Measurements from ENCODE around the gene TPRX1. TPM values are rescaled to one million over a fixed set of nuclear protein-coding genes. Genes with fewer than 3 reads are reported as not detected.
"Not testable (repeated sequence)": the region's sequence is repeated elsewhere in the genome, so short reads cannot be mapped to it uniquely, and the experiment has no call there.

The TPRX1 gene
- total RNA-seq, 1 donor from 2014 or later: not detected

DNA sequence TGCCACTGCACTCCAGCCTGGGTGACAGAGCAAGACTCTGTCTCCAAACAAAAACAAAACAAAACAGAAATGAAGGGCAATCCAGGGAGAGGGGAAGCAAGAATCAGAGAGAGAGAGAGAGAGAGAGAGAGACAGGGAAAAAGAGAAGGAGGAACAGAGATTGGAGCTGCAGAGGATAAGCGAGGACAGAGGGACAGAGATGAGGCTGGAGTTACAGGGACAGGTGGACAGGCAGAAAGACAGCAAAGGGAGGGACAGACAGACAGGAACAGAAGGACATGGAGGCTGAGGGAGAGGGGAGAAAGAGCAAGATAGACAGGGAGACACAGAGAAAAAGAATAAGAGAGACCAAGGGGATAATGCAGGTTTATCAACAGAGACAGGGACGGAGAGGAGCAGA is 16.1 kb upstream of the TPRX1 start:
- peaks cover 5% of the 10 kb centered on the region for H3K27me3 ChIP-seq (ENCODE audit: control insufficient read depth, insufficient read depth, low read length)
- FAIRE-seq (no peak), DNase-seq (ENCODE audit: low read depth) (no peak)
- TF ChIP-seq, protein P1, sequence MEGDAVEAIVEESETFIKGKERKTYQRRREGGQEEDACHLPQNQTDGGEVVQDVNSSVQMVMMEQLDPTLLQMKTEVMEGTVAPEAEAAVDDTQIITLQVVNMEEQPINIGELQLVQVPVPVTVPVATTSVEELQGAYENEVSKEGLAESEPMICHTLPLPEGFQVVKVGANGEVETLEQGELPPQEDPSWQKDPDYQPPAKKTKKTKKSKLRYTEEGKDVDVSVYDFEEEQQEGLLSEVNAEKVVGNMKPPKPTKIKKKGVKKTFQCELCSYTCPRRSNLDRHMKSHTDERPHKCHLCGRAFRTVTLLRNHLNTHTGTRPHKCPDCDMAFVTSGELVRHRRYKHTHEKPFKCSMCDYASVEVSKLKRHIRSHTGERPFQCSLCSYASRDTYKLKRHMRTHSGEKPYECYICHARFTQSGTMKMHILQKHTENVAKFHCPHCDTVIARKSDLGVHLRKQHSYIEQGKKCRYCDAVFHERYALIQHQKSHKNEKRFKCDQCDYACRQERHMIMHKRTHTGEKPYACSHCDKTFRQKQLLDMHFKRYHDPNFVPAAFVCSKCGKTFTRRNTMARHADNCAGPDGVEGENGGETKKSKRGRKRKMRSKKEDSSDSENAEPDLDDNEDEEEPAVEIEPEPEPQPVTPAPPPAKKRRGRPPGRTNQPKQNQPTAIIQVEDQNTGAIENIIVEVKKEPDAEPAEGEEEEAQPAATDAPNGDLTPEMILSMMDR (IDR thresholded peaks at IDR 0.05; ENCODE audit: insufficient read depth, low read length, severe bottlenecking): no peak
- no peak overlapping the region for H3K4me3 ChIP-seq (ENCODE audit: low read depth, low read length)
- no peaks in the 10 kb centered on the region for H3K36me3 ChIP-seq (ENCODE audit: control insufficient read depth, insufficient read depth, low read length)

DNA sequence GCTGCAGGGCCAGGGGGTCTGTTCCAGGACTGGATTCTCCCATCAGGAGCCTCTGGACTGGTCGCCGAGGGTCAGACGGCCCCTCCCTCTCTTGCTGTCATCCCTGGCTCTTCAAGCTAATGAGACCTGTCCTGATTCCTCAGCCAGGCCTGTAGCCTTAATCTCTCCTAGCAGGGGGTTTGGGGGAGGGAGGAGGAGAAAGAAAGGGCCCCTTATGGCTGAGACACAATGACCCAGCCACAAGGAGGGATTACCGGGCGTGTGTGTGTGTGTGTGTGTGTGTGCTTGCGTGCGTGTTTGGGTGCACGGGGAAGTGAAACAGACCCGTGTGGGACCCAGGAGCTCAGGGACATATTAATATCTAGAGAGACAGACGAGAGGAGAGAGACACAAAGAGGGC is 15.5 kb upstream of the TPRX1 start:
- TF ChIP-seq, protein P1 (IDR thresholded peaks at IDR 0.05; ENCODE audit: insufficient read depth, low read length, severe bottlenecking): no peak
- H3K27me3 ChIP-seq (ENCODE audit: control insufficient read depth, insufficient read depth, low read length): peaks cover 5% of the 10 kb centered on the region
- no peak for DNase-seq (ENCODE audit: low read depth)
- no peaks in the 10 kb centered on the region for H3K36me3 ChIP-seq (ENCODE audit: control insufficient read depth, insufficient read depth, low read length)
- H3K4me3 ChIP-seq (ENCODE audit: low read depth, low read length): no peak overlapping the region
- no peak for FAIRE-seq

DNA sequence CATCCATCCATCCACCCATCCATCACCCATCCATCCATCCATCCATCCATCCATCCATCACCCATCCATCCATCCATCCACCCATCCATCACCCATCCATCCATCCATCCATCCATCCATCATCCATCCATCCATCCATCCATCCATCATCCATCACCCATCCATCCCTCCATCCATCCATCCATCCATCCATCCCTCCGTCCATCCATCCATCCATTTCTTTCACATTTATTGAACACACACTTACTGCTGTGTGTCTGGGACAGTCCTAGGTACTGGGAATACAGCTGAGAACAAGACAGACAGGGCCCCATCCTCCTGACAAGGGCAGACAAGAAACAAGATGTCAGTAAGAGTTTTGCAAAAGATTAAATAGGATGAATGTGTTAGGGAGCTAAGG is 13.9 kb upstream of the TPRX1 start:
- DNase-seq (ENCODE audit: low read depth); H3K4me3 ChIP-seq (ENCODE audit: low read depth, low read length); H3K27me3 ChIP-seq (ENCODE audit: control insufficient read depth, insufficient read depth, low read length); H3K36me3 ChIP-seq (ENCODE audit: control insufficient read depth, insufficient read depth, low read length): not testable (repeated sequence)
- FAIRE-seq: peak; percentile 47

DNA sequence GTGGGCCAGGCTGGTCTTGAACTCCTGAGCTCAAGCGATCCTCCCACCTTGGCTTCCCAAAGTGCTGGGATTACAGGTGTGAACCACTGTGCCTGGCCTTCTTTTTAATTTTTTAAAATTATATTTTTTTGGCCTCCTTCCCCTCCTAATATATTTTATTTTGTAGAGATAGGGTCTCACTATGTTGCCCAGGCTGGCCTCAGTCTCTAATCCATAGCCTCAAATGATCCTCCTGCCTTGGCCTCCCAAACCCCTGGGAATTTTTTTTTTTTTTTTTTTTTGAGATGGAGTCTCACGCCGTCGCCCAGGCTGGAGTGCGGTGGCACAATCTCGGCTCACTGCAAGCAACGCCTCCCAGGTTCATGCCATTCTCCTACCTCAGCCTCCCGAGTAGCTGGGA is 11.9 kb upstream of the TPRX1 start:
- DNase-seq (ENCODE audit: low read depth); H3K4me3 ChIP-seq (ENCODE audit: low read depth, low read length); H3K36me3 ChIP-seq (ENCODE audit: control insufficient read depth, insufficient read depth, low read length); FAIRE-seq; H3K27me3 ChIP-seq (ENCODE audit: control insufficient read depth, insufficient read depth, low read length): not testable (repeated sequence)

DNA sequence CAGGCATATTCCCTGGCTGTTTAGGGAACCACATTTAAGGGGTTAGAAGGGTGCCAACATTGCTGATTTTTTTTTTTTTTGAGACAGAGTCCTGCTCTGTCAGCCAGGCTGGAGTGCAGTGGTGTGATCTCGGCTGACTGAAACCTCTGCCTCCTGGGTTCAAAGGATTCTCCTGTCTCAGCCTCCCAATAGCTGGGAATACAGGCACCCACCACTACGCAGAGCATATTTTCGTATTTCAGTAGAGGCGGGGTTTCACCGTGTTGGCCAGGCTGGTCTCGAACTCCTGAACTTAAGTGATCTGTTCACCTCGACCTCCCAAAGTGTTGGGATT is 9.6 kb upstream of the TPRX1 start:
- no peak for FAIRE-seq
- Histone ChIP-seq H3K27me3 (ENCODE audit: control insufficient read depth, insufficient read depth, low read length) (no peaks in the 10 kb centered on the region), H3K36me3 (ENCODE audit: control insufficient read depth, insufficient read depth, low read length) (no peaks in the 10 kb centered on the region), H3K4me3 (ENCODE audit: low read depth, low read length) (no peak overlapping the region)
- DNase-seq (ENCODE audit: low read depth): no peak
- TF ChIP-seq, protein P1 (IDR thresholded peaks at IDR 0.05; ENCODE audit: insufficient read depth, low read length, severe bottlenecking): no peak

DNA sequence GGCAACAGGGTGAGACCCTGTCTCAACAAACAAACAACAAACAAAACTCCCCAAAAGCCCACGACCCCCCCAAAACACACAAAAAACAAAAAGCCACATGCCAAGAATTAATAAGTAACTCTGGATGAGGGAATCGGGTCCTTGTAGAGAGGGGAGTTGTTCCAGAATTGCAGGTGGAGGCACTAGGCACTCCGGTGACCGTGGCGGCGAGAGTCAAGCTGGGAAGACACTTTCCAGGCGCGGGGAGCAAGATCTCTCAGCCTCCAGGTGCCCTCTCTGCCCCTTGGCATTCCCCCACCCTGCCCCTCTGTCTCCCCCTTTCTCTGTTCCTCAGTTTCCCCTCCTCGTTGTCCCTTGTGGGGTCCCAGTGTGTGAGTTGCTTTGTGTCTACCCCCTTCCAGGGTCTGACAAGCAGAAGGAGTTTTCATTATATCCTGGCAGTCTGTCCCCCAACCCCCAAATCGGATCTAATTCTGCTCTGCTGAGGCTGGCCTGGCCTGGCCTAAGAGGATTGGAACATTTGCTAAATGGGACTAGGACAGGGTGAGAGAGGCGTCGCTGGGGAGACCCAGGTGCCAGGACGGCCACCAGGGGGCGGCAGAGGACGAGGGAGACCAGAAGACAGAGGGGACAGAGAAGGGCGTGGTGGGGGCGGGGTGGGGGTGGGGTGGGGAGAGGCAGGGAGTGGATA is 9.1 kb upstream of the TPRX1 start:
- TF ChIP-seq, protein P1 (IDR thresholded peaks at IDR 0.05; ENCODE audit: insufficient read depth, low read length, severe bottlenecking): peak; percentile 64
- DNase-seq (ENCODE audit: low read depth) (peak; percentile 25), FAIRE-seq (no peak)
- Histone ChIP-seq H3K36me3 (ENCODE audit: control insufficient read depth, insufficient read depth, low read length) (no peaks in the 10 kb centered on the region), H3K27me3 (ENCODE audit: control insufficient read depth, insufficient read depth, low read length) (no peaks in the 10 kb centered on the region), H3K4me3 (ENCODE audit: low read depth, low read length) (no peak overlapping the region)

DNA sequence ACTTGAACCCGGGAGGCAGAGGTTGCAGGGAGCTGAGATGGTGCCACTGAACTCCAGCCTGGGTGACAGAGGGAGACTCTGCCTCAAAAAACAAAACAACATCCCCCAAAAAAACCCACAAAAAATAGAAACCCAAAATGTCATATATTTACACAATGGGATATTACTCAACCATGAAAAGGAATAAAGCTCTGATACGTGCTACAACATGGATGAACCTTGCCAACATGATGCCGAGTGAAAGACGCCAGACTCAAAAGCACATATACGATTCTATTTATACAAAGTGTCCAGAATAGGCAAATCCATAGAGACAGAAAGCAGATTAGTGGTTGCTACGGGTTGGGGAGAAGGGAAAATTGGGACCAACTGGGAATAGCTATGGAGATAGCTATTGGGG is 2.1 kb upstream of the TPRX1 start:
- Histone ChIP-seq H3K27me3 (ENCODE audit: control insufficient read depth, insufficient read depth, low read length) (no peaks in the 10 kb centered on the region), H3K4me3 (ENCODE audit: low read depth, low read length) (no peak overlapping the region), H3K36me3 (ENCODE audit: control insufficient read depth, insufficient read depth, low read length) (no peaks in the 10 kb centered on the region)
- no peak for DNase-seq (ENCODE audit: low read depth)
- no peak for FAIRE-seq
- TF ChIP-seq, protein P1 (IDR thresholded peaks at IDR 0.05; ENCODE audit: insufficient read depth, low read length, severe bottlenecking): no peak

All from bronchial epithelial cell (primary cell).